GM12801 (cell line): Measurements from ENCODE around the gene ACSL3.

Experiments
- CTCF ChIP-seq: IDR thresholded peaks from one replicate; pipeline ENCODE4 v1.5.1; 2011; ENCODE audit warnings: control low read depth; ENCODE audit not compliant: insufficient read length; ENCODE audit errors: extremely low read depth

The ACSL3 gene

GRCh38 chr2:222964376-222965031 is 103.7 kb downstream of the ACSL3 start:
- TF ChIP-seq CTCF: no peak

DNA sequence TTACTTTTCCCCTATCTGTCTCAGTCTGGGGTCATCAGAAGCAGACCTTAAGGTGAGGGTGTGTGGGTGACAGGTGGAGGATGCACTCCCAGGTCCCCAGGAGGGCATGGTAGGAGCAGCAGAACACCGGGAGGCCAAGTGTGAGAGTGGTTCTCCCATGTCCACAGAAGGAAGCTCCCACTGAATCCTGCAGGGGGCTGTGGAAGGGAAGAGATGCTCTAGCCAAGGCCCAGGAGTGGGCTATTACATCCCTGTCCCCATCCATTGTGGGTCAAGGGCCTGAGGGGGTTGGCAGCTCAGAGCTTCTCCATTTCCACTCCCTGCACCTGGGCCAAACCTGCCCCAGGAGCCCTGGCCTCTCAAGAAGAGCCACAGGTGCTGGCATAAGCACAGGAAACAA is 104.7 kb downstream of the ACSL3 start:
- no peak for TF ChIP-seq CTCF

GRCh38 chr2:222968550-222969155 is 107.8 kb downstream of the ACSL3 start:
- TF ChIP-seq CTCF: no peak

- no peak for TF ChIP-seq CTCF
Observed at GRCh38 chr2:222969491-222969890, 108.7 kb downstream of the ACSL3 start.

DNA sequence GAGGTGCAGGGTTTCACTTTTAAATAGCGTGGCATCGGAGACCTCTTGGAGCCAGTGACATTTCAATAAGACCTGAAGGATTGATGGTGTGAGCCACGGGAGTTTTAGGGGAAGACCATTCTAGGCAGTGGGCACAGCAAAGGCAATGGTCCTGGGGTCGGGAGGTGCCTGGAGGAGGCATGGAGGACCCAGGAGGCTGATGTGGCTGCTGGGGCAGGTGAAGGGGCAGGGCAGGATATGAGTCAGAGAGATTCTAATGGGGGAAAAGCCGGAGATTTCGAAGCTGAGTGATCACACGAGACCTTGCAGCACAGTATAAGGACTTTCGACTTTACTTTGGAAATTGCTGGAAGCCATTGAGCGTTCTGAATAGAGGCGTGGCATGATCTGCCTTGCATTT is 111.6 kb downstream of the ACSL3 start:
- no peak for TF ChIP-seq CTCF

DNA sequence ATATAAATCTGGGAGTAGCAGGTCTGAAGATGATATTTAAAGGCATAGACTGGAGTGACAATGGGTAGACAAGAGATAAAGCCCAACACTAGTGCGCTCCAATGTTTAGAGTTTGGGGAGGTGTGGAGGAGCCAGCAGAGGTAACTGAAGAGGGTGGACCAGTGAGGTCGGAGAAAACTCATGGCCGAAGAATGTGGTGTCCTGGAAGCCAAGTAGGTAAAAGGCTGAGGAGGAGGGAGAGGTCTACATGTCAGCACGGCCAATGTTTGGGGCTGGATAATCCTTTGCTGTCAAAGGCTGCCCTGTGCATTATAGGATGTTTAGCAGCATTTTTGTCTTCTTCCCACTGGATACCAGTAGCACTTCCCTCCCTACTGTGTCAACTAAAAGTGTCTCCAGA is 112.4 kb downstream of the ACSL3 start:
- no peak for TF ChIP-seq CTCF

DNA sequence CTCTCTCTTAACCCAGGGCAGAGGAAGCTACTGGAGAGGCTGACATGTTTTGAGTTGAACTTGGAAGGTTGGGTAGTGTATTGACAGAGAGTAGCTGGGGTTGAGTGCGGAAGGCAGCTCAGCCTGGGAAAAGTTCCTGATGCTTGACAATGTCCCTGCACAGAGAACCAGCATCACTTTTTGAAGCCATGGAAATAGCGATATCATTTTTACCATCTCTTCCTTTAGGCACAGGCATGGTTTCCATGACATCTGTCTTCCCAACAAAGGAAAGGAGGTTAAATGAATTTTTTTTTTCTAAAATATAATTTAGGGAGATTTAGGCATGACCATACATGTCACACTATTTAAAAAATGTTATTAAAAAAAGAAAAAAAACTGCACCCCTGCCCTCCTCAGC is 112.9 kb downstream of the ACSL3 start:
- no peak for TF ChIP-seq CTCF
